GM23338 (cell line): Measurements from ENCODE around the gene EEF2K. TPM values are rescaled to one million over a fixed set of nuclear protein-coding genes. Genes with fewer than 3 reads are reported as not detected.

Experiments used
- ATAC-seq: fragments of 200-7000 bp; cut with Tn5 transposase; 3 replicates; pipeline ENCODE4 v1.9.1; 2020
- DNase-seq: peaks from one replicate; pipeline ENCODE4 v3.0.0-alpha.2; 2015; ENCODE audit warnings: low spot score
- H2AFZ ChIP-seq: fragments of 200-600 bp; sonication (generic); 2 replicates; pipeline ENCODE4 v1.8.0; 2016; ENCODE audit warnings: antibody characterized with exemption, mild to moderate bottlenecking, moderate library complexity
- H3F3A ChIP-seq: fragments of 200-600 bp; sonication (generic); replicated peaks from 2 replicates; pipeline ENCODE4 v1.8.0; 2017; ENCODE audit warnings: antibody characterized with exemption, mixed run types, low read depth
- H3K27ac ChIP-seq: fragments of 200-600 bp; sonication (generic); 2 replicates; pipeline ENCODE4 v1.6.1; 2016; ENCODE audit warnings: low read depth
- H3K27me3 ChIP-seq: fragments of 200-600 bp; sonication (generic); 2 replicates; pipeline ENCODE4 v1.8.0; 2016; ENCODE audit warnings: mild to moderate bottlenecking, mixed run types, moderate library complexity; ENCODE audit not compliant: insufficient read depth
- H3K36me3 ChIP-seq: fragments of 200-600 bp; sonication (generic); 2 replicates; pipeline ENCODE4 v1.8.0; 2016; ENCODE audit warnings: mild to moderate bottlenecking; ENCODE audit not compliant: insufficient read depth
- H3K4me1 ChIP-seq: fragments of 200-600 bp; sonication (generic); 2 replicates; pipeline ENCODE4 v1.8.0; 2016; ENCODE audit warnings: mild to moderate bottlenecking, moderate library complexity; ENCODE audit not compliant: insufficient read depth
- H3K4me2 ChIP-seq: fragments of 200-600 bp; sonication (generic); 2 replicates; pipeline ENCODE4 v1.7.1; 2017; ENCODE audit warnings: mixed run types
- H3K4me3 ChIP-seq: fragments of 200-600 bp; sonication (generic); 2 replicates; pipeline ENCODE4 v1.6.1; 2016; ENCODE audit warnings: mixed run types
- H3K79me2 ChIP-seq: fragments of 200-600 bp; sonication (generic); replicated peaks from 2 replicates; pipeline ENCODE4 v1.8.0; 2017; ENCODE audit warnings: mild to moderate bottlenecking; ENCODE audit not compliant: insufficient read depth
- H3K9me2 ChIP-seq: fragments of 200-600 bp; sonication (generic); 2 replicates; pipeline ENCODE4 v1.8.0; 2017; ENCODE audit not compliant: insufficient read depth
- H4K20me1 ChIP-seq: fragments of 200-600 bp; sonication (generic); replicated peaks from 2 replicates; pipeline ENCODE4 v1.8.0; 2017; ENCODE audit warnings: mild to moderate bottlenecking; ENCODE audit not compliant: insufficient read depth
- H3K27ac Mint-ChIP-seq: 2 replicates; pipeline ENCODE4 v1.8.0; 2020; ENCODE audit warnings: inconsistent platforms, mild to moderate bottlenecking, moderate library complexity, mixed read lengths
- H3K27me3 Mint-ChIP-seq: 3 replicates; pipeline ENCODE4 v1.8.0; 2022; ENCODE audit warnings: low read depth, mild to moderate bottlenecking, moderate library complexity, mixed read lengths, inconsistent platforms; ENCODE audit not compliant: insufficient read depth, poor library complexity
- H3K36me3 Mint-ChIP-seq: 3 replicates; pipeline ENCODE4 v1.8.0; 2021; ENCODE audit warnings: low read depth, mild to moderate bottlenecking, inconsistent platforms, moderate library complexity, mixed read lengths
- H3K4me1 Mint-ChIP-seq: 3 replicates; pipeline ENCODE4 v1.8.0; 2020; ENCODE audit warnings: mild to moderate bottlenecking, inconsistent platforms, mixed read lengths
- H3K4me3 Mint-ChIP-seq: 3 replicates; pipeline ENCODE4 v1.8.0; 2021; ENCODE audit warnings: moderate library complexity, mild to moderate bottlenecking, inconsistent platforms, mixed read lengths
- H3K9me3 Mint-ChIP-seq: 3 replicates; pipeline ENCODE4 v1.8.0; 2020; ENCODE audit warnings: moderate library complexity, mild to moderate bottlenecking, inconsistent platforms, mixed read lengths
- CREB1 ChIP-seq: fragments of 250-450 bp; sonication (Bioruptor Pico); IDR thresholded peaks from 2 replicates; pipeline ENCODE4 v1.5.0; 2020; ENCODE audit warnings: low read depth, mild to moderate bottlenecking, moderate library complexity
- CTCF ChIP-seq, 2 experiments: fragments of 200-600 bp in 1 of 2; sonication (generic) in 1 of 2; conservative IDR thresholded peaks; 2 replicates each; pipeline versions ENCODE4 v1.5.1 to v1.6.1; 2016 to 2017; ENCODE audit warnings: antibody characterized with exemption in 2 of 2, low read depth in 2 of 2, mild to moderate bottlenecking in 2 of 2, moderate library complexity in 1 of 2
- ETS1 ChIP-seq: IDR thresholded peaks from 2 replicates; pipeline ENCODE4 v1.6.1; 2016; ENCODE audit warnings: antibody characterized with exemption
- EZH2 ChIP-seq: fragments of 200-600 bp; sonication (generic); IDR thresholded peaks from one replicate; pipeline ENCODE4 v1.8.0; 2017; ENCODE audit warnings: antibody characterized with exemption, mild to moderate bottlenecking, low read depth; ENCODE audit not compliant: unreplicated experiment
- EZH2phosphoT487 ChIP-seq: fragments of 200-600 bp; sonication (generic); IDR thresholded peaks from one replicate; pipeline ENCODE4 v1.8.1; 2018; ENCODE audit warnings: antibody characterized with exemption; ENCODE audit not compliant: unreplicated experiment
- JUNB ChIP-seq: IDR thresholded peaks from one replicate; pipeline ENCODE4 v1.6.1; 2016; ENCODE audit warnings: antibody characterized with exemption; ENCODE audit not compliant: unreplicated experiment
- NANOG ChIP-seq: IDR thresholded peaks from 2 replicates; pipeline ENCODE4 v1.6.1; 2016; ENCODE audit warnings: antibody characterized with exemption, borderline replicate concordance
- POLR2AphosphoS5 ChIP-seq: IDR thresholded peaks from 2 replicates; pipeline ENCODE4 v1.6.1; 2016; ENCODE audit warnings: antibody characterized with exemption, low read depth
- REST ChIP-seq: IDR thresholded peaks from one replicate; pipeline ENCODE4 v1.6.1; 2018; ENCODE audit warnings: antibody characterized with exemption; ENCODE audit not compliant: unreplicated experiment
- STAT1 ChIP-seq: IDR thresholded peaks from one replicate; pipeline ENCODE4 v1.6.1; 2016; ENCODE audit warnings: antibody characterized with exemption; ENCODE audit not compliant: unreplicated experiment
- ZNF114 ChIP-seq: fragments of 250-450 bp; sonication (Bioruptor Pico); IDR thresholded peaks from 2 replicates; pipeline ENCODE4 v1.5.0; 2020; ENCODE audit warnings: mild to moderate bottlenecking, moderate library complexity
- ZNF331 ChIP-seq: fragments of 250-450 bp; sonication (Bioruptor Pico); IDR thresholded peaks from 2 replicates; pipeline ENCODE4 v1.5.0; 2020; ENCODE audit warnings: low read depth, mild to moderate bottlenecking, moderate library complexity
- polyA plus RNA-seq: library from polyadenylated mRNA; unstranded; fragments of >200 nt; fragmentation: Nextera tagmentation; extraction: Ambion mirVana; gene quantifications from 2 replicates; pipeline ENCODE4 v1.2.1, GENCODE V29; 2016
- total RNA-seq: library from RNA; depleted of rRNA; stranded (reverse); fragments of >200 nt; shearing (Covaris generic); gene quantifications from 2 replicates; pipeline ENCODE4 v1.2.3, GENCODE V29; 2014

The EEF2K gene
- total and polyA plus RNA-seq, 2 experiments from 2014 or later: 5.4 to 23.9 TPM

- TF ChIP-seq JUNB: no peak
- no peak for TF ChIP-seq ETS1
- no peak for TF ChIP-seq CTCF (conservative IDR thresholded peaks at IDR 0.05; ENCODE audit: low read depth in 2 of 2)
- TF ChIP-seq ZNF331: no peak
- no peak for TF ChIP-seq EZH2
- TF ChIP-seq STAT1: no peak
- no peak for TF ChIP-seq CREB1
- no peak for TF ChIP-seq NANOG
These were observed 56.4 kb downstream of the EEF2K start (continued) for GRCh38 chr16:22262460-22262859.

GRCh38 chr16:22264786-22265185 lies 58.7 kb downstream of the EEF2K start:
- Histone ChIP-seq H3K4me3 (no peak overlapping the region), H3K79me2 (no peaks in the 10 kb centered on the region), H4K20me1 (no peaks in the 10 kb centered on the region), H3K27ac (no peak overlapping the region), H3K36me3 (peaks cover 10% of the 10 kb centered on the region), H3K4me2 (no peak overlapping the region), H3K4me1 (no peaks in the 10 kb centered on the region), H3K27me3 (no peaks in the 10 kb centered on the region), H3F3A (no peaks in the 10 kb centered on the region), H2AFZ (no peak overlapping the region), H3K9me2 (no peaks in the 10 kb centered on the region)
- Mint-ChIP-seq H3K4me3 (no peak overlapping the region), H3K4me1 (no peaks in the 10 kb centered on the region), H3K27me3 (peaks cover 4% of the 10 kb centered on the region), H3K36me3 (peaks cover 27% of the 10 kb centered on the region), H3K27ac (no peak overlapping the region), H3K9me3 (no peaks in the 10 kb centered on the region; the same call in 2 of the 3 replicates)
- ATAC-seq (no peak), DNase-seq (no peak)
- TF ChIP-seq NANOG: no peak
- TF ChIP-seq JUNB: no peak
- no peak for TF ChIP-seq ZNF114 (CRISPR knock-in tag)
- no peak for TF ChIP-seq ETS1
- no peak for TF ChIP-seq REST
- no peak for TF ChIP-seq POLR2AphosphoS5
- no peak for TF ChIP-seq STAT1
- TF ChIP-seq CTCF (conservative IDR thresholded peaks at IDR 0.05; ENCODE audit: low read depth in 2 of 2): no peak
- TF ChIP-seq EZH2: no peak
- no peak for TF ChIP-seq EZH2phosphoT487
- no peak for TF ChIP-seq ZNF331
- TF ChIP-seq CREB1: no peak
